IPS-NIHi7 (cell line): ENCODE results near the gene KSR1.

ENCODE experiments used
- DNase-seq: peaks from one replicate; pipeline ENCODE4 v3.0.0; 2012; ENCODE audit warnings: mixed read lengths; ENCODE audit errors: extremely low spot score

KSR1 gene

DNA sequence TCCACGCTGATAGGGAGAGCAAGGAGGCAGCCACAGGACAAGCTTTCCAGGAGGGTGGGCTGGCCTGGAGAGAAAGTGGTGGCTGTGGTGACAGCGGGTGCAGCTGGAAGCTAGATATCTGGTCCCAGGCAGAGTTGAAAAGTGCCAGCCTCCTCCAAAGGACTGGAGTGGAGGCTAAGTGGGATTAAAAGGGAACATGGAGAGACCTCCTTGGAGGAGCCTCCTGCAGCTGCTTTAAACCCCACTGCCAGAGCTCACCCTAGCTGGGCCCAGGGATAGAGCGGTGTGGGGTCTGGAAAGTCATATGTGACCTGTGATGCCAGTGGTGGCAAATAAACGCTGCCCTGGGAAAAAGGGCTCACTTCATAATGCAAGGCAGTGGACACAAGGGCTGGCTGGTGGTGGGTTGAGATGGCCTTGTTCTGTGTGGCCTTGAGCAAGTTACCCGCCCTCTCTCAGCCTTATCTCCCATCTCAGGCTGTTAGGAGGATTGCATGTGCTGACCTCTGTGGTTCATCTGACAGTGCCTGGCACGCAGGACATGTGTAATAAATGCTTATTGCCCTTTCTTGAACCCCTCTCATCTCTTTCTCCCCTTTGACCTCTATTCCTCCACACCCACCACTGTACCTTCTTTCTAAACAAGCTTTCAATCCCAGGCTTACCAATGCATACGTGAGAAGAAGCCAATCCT lies 113.8 kb downstream of the KSR1 start:
- DNase-seq = no peak

DNA sequence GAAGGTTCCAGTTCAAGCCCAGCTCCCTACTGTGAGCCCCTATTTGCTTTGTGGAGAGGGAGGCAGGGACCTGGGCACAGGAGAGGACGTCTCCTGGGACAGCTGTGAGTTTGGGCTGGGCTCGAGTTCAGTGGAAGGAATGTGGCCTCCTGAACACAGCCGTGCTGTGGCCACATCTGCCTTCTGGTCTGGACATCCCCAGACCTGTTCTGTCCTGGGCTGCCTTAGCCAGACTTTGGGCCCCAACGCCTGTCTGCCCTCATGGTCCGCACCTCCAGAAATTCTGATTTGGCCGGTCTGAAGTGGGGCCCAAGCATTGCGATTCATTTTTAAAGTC lies 114.3 kb downstream of the KSR1 start:
- no peak for DNase-seq

DNA sequence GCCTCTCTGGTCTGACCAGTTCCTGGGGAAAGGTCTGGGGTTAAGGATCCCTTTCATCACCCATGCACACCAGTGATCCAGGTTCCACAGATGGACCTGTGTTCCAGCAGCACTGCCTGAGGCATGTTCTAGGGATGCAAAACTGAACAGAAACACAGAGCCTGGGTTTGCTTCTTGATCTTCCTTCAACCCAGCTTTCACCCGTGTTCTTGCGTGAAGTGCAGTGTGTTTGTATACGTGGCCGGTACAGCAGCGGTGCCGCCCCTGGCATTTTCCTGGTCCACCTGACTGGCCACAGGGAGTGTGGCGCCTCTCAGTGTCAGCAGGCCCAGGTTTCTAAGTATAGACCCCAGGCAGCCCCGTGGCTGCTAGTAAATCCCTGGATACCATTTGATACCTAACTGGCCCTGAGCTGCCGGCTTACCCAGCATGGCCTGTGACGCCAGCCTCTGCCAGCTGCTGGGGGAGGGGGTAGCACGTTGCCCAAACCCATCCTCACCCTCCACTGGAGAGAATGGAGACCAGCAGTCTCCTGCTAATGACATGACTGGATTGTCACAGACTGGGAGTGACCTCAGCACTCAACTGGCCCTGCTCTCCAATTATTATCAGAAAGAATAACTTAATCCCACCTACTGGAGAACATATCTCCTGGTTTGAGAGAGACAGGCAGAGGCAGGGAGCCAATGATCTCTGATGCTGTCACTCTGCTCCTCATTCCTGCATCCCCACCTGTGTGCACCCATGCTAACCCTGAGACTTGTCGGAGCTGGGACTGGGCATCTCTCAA lies 115.5 kb downstream of the KSR1 start:
- DNase-seq = no peak

DNA sequence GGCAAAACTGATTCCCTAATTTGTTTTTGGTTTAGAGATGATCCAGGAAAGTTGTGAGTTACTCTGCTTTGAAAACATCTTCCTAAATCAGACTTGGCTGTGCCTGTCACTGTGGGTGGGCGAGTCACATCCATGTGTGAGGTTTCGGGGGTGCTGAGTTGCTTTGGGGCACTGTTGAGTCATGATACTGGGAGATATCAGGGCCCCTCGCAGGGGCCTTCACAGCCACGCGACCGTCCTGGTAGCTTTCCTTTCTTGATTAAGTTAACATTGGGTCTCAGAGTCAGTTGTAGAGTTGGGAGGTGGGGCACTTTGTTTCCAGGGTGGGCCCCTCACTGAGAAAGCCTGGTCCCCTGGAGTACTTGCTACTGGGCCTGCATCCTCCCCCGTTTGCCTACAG lies 116.4 kb downstream of the KSR1 start:
- DNase-seq = no peak

DNA sequence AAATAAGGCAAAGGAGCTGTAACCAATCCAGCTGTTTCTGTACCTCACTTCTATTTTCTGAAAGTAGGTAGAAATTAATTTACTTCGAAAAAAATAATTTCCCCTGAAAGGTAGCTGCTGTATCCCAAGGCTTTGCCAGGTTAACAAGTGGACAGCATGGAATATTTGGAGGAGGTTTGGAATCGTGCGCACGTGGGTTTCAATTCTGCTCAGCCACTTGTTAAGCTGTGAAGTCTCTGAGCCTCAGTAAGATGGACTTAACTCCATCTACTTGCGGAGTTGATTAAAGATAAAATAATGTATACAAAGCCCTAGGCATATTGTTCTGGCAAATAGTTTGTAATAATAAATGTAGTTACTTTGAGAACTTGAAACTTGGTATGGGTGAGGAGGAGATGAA lies 117.3 kb downstream of the KSR1 start:
- DNase-seq = no peak

DNA sequence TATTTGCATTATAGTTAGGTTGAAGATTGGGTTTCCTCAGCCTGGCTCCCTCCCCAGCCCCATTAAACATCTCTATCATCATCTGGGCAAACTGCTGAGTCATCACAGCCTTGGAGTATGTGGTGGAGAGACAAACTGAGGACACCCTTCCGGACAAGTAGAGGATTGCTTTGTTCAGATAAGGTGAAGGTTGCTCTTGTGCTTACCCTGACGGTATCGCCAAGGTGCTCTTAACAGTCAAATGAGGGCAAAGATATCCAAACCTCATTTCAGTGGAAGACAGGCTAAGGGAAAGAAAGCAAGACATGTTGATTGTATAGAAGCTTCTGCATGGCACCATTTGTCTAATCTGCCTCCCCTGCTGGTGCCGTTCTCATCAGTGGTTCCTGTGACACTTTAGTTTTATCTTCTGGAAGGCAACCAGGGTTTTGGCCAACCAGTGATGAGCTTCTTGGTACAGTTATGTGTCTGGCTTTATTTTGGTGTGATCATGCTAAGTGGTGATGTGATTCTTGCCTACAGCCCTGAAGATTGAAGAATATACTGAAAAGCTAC lies 117.8 kb downstream of the KSR1 start:
- no peak for DNase-seq

DNA sequence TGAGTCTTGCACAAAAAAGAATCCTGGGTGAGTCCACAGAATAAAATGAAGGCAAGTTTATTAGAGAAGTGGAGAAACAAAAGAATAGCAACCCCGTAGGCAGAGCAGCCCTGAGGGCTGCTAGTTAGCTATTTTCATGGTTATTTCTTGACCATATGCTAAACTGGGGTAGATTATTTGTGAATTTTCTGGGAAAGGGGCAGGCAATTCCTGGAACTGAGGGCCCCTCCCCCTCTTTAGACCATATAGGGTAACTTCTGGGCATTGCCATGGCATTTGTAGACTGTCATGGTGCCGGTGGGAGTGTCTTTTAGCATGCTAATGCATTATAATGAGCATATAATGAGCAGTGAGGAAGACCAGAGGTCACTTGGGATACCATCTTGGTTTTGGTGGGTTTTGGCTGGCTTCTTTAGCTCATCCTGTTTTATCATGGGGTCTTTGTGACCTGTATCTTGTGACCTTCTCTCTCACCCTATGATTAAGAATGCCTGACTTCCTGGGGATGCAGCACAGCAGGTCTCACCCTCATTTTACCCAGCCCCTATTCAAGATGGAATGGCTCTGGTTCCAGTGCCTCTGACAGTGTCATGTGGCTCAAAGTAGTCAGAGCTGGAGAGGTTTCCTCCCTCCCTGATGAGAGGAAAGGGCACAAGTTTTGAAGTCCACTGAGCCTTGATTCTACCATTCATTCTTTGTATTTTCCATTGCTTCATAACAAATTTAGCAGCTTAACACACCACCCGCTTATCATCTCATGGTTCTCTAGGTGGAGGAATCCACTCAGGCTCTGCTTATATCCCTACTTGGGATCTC lies 119.1 kb downstream of the KSR1 start:
- no peak for DNase-seq

DNA sequence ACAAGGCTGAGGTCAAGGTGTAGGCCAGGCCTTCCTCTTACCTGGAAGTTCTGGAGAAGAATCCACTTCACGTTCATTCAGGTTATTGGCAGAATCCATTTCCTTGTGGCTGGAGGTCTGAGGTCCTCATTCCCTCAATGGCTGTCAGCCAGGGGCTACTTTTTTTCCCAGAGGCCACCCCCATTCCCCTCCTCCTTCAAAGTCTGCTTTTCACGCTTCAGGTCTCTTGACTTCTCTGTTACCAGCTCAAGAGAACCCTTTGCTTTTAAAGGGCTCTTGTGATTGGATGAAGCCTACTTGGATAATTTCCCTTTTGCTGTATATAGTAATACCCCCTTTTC lies 119.6 kb downstream of the KSR1 start:
- DNase-seq = no peak

DNA sequence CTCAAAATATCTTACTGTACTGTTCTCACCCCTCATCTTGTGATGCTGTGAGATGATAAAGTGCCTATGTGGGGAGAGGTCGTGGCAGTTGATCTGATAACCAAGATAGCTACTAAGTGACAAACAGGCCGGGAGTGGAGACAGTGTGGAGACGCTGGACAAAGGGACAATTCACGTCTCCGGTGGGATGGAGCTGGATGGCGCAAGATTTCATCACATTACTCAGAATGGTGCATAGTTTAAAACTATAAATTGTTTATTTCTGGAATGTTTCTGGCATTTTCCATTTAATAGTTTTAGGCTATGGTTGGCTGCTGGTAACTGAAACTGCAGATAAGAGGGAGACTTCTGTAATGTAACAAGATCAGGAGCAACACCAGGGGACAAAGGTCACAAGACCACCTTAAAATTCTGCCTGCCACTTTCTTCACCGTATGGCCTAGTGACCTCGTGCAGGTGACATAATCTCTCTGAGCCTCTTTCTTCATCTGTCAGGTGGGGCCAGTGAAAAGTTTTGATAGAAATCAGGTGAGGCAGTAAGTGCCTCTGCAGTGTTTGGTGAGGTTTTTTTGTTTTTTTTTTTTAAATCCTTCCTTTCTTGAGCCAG lies 120.3 kb downstream of the KSR1 start:
- DNase-seq = no peak

DNA sequence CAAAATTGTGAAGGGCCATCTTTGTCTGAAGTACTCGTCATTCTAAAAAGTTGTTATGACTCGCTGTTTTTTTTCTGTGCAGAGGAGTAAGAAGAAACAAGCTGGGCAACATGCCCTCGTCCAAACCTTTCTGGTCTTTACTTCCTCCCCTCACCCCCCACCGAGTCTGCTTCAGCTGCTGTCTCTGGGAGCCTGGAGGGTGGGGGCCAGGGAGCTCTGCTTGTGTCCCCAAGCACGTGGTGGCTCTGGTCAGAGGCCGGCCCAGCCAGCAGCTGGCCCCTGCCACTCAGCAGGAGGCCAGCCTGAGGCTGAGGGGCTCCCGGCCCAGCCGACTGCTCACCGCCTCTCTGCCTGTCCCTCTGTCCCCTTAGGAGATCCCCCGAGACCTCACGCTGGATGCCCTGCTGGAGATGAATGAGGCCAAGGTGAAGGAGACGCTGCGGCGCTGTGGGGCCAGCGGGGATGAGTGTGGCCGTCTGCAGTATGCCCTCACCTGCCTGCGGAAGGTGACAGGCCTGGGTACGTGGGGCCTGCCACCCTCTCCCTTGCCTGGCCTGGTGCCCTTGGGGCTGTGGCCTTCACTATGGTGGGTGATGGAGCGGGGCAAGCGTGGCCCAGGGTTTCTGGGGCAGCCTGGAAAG lies 121.0 kb downstream of the KSR1 start:
- DNase-seq = peak; percentile 42

DNA sequence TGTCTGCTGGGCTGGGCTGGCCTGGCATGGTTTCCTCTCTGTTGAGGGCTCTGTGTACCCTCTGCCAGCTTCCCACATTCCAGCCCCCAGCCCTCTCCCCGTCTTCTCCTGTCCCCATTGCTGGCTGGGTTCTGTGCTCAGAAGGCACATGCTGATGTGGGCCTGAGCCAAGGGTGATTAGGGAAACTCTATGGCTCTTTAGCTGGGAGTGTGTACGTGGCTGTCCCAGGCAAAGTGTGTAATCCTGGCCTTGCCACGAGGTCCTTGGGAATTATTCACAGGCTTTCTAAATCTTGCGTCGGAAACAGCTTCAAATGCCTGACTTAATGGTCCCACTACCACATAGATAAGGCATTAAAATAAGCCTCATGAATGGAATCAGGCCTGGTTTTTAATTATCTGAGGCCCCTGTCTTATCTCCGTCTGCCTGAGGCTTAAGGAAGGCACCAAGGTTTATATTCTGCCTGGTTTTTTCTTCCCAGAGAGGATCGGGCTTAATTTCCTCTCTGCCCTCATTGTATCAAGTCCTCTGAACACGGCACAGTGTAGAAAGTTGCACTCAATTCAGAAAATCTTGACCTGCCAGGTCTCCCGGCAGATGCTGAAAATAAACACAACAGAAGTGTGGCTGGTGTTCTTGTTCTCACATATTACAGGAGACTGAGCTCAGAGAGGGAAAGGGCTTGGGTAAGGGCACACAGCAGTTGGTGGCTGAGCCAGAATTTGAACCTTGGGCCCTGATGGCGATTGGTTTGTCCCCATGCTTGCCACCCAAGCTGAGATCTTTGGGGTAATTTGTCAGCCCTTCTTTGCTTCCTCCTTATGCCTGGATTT lies 121.9 kb downstream of the KSR1 start:
- DNase-seq = no peak

DNA sequence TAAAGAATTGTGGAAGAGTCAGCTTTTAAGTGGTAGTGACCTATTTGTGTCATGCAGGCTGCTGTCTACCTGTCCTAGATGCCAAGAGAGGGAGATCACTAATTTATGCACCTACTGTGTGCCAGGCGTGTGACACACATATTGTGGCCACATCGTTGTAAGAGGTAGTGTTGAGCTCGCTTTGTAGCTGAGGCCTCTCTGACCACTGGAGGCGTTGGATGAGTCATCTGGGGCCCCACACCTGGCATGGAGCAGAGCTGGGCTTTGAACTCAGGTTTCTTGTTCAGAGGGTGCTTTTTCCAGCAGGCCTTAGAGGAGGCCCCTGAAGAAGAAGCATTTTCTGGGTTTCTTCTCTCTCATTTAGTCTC lies 122.5 kb downstream of the KSR1 start:
- no peak for DNase-seq

DNA sequence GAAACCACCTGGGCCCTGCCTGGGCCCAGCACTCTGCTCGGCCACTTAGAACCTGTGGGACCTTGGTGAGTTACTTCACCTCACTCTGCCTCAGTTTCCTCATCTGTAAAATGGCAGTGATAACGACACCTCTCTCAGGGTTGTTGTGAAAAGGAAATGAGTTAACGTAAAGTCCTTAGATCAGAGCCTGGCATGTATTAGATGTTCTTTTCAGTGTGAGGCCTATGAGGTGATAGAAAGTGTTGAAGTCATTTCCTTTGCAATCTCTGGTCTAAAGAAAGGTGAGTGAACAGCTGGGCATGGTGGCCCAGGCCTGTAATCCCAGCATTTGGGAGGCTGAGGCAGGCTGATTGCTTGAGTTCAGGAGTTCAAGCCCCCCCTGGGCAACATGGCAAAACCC lies 123.1 kb downstream of the KSR1 start:
- no peak for DNase-seq

DNA sequence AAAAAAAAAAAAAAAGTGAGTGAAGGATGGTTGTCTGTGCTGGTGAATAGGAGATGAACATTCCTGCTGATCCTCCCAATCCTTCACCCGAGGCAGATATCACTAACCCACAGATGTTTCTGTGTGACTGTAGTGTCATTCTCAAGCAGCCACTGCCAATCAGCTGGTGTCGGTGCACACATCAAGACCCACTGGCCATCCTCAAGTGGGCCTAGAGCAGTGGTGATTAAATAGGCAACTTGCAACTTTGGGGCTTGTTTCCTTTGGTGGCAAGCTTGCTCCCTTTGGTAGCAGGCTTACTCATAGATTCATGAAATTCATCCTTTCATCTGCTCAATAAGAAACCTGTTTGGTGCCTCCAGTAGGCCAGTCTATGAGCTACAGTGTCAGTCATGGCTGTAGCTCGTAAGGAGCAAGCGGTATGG lies 123.7 kb downstream of the KSR1 start:
- no peak for DNase-seq

DNA sequence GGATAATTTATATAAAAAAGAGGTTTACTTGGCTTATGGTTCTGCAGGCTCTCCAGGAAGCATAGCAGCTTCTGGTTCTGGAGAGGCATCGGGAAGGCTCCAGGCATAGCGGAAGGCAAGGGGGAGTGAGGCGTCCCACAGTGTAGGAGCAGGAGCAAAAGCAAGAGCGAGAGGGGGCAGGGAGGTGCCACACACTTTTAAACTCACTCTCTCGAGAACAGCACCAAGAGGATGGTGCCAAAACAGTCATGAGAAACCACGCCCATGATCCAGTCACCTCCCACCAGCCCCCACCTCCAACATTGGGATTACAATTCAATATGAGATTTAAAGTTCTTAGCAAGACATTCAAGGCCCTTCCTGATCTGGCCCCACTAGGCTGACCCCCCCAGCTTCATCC lies 124.8 kb downstream of the KSR1 start:
- DNase-seq = no peak

DNA sequence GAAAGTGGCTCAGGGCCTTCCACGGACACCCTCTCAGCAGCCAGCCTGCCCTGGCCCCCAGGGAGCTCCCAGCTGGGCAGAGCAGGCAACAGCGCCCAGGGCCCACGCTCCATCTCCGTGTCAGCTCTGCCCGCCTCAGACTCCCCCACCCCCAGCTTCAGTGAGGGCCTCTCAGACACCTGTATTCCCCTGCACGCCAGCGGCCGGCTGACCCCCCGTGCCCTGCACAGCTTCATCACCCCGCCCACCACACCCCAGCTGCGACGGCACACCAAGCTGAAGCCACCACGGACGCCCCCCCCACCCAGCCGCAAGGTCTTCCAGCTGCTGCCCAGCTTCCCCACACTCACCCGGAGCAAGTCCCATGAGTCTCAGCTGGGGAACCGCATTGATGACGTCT lies 126.4 kb downstream of the KSR1 start:
- no peak for DNase-seq

DNA sequence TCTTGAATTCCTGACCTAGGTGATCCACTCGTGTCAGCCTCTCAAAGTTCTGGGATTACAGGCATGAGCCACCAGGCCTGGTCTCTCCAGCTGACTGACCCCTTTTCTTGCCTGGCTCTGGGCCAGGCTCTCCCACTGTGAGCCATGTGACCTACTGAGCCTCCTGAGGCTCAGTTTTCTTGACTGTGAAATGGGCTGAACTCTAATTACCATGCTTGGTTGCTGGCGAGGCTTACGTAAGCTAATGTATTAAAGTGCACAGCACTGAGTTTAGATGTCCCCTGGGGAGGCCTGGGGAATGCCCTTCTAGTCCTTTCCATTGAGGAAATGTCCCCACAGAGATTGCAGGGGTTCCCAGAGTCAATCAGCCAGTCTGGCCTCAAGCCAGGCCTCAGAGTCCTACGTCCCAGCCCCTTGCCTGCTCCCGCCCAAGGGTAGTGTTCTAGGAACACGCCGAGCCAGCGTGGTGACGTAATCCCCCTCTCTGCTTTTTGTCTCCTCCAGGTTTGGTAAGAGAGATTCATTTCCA lies 129.0 kb downstream of the KSR1 start:
- no peak for DNase-seq

DNA sequence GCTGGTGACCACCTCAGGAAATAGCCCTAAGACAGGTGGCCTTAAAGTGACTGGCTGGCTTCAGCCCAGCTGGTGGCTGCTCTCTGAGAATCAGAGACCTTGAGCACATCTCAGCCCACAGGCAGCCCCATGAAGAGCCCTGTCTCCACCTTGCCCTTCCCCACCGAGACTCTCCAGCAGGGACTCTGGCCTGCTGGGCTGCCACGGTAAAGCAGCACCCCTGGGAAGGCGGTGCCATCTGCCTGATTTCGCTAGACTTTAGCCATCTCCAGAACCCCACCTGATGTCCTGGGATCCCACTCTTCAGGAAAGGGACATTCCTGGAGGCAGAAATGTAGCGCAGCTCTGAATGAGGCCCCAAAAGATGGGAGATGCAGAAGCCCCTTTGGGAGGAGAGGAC lies 129.5 kb downstream of the KSR1 start:
- no peak for DNase-seq

DNA sequence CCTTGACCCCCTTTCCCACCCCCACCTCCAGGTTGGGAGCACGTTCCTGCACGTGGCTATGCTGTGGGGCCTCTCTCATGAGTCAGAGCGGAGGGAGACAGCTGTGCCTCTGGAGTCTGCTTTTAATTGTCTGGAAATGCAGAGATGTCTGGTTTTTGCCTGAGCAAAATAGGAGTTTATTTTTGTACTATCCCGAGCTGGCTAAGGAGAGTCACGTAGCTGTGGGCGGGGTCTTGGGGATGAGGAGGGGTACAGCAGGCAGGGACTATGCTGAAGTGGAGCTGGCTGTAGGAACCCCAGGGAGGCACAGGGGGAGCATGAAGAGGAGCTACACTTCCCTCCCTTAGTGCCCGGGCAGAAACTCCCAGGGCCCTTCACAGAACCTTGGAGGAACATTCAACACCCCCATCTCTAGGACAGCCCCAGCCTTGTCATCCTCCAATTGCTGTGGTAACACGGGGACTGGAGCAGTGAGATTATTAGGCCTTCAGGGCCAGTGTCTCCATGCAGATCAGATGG lies 130.0 kb downstream of the KSR1 start:
- DNase-seq = no peak

DNA sequence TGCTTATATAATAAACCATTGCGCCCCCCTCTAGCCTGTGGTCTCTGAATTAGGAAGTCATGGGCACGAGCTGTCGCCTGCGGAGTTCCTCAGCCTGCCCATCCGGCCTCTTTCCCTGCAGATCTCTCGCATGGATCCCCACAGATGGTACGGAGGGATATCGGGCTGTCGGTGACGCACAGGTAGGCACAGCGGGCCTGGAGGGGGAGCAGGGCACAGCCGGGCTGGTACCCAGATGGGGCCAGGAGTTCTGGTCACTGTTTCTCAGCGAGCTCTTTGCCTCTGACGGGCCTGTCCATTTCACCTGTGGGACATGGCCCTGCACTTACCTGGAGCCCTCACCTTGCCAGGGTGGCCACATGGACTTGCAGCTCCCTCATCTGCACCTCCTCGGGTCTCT lies 132.1 kb downstream of the KSR1 start:
- DNase-seq = no peak
